ENCODE results near the gene SERPINA5. TPM values are rescaled to one million over a fixed set of nuclear protein-coding genes. Genes with fewer than 3 reads are reported as not detected.

Gene SERPINA5
- total and polyA plus RNA-seq, 7 donors = 2.6 to 107 (median 16.3) TPM

GRCh38 chr14:94617988-94618822, 37.0 kb downstream of the SERPINA5 start:
- peaks cover 0 to 2% (median 0%) of the 10 kb centered on the region in 3 donors for H3K27me3 ChIP-seq (ENCODE audit: insufficient read depth in 3 of 3, low read length in 2 of 3)
- intact Hi-C loops (cut with DNase I) = no loop called here
- no peak overlapping the region for H3K27ac ChIP-seq
- WGBS, 3 donors = 85 to 98% (median 96%) methylated on average over 3 of the region's 3 CpGs
- H3K9me3 ChIP-seq = peaks cover 13% of the 10 kb centered on the region
- no peak for DNase-seq
- TF ChIP-seq CTCF (IDR thresholded peaks at IDR 0.05) = no peak
- no peaks in the 10 kb centered on the region for H3K36me3 ChIP-seq (ENCODE audit: insufficient read depth in 1 of 2, low read depth in 1 of 2)
- H3K4me1 ChIP-seq = no peaks in the 10 kb centered on the region
- no peak overlapping the region for H3K4me3 ChIP-seq
- ATAC-seq = no peak

- Histone ChIP-seq H3K36me3 (ENCODE audit: insufficient read depth in 1 of 2, low read depth in 1 of 2) (no peaks in the 10 kb centered on the region), H3K9me3 (peaks cover 13% of the 10 kb centered on the region), H3K4me1 (no peaks in the 10 kb centered on the region), H3K4me3 (no peak overlapping the region), H3K27ac (no peak overlapping the region), H3K27me3 (ENCODE audit: insufficient read depth in 3 of 3, low read length in 2 of 3) (peaks cover 0 to 4% (median 2%) of the 10 kb centered on the region in 3 donors)
- no peak for TF ChIP-seq CTCF (IDR thresholded peaks at IDR 0.05)
- 81 to 87% (median 84%) methylated on average over 6 of the region's 6 CpGs for WGBS, 3 donors
- ATAC-seq (no peak), DNase-seq (no peak)
- intact Hi-C loops (cut with DNase I) = no loop called here
These were observed 38.1 kb downstream of the SERPINA5 start for GRCh38 chr14:94619297-94619696.

GRCh38 chr14:94620597-94620996, 39.4 kb downstream of the SERPINA5 start:
- no peak overlapping the region for H3K4me3 ChIP-seq
- H3K27me3 ChIP-seq (ENCODE audit: insufficient read depth in 3 of 3, low read length in 2 of 3) = peaks cover 0 to 4% (median 2%) of the 10 kb centered on the region in 3 donors
- H3K27ac ChIP-seq = no peak overlapping the region
- H3K9me3 ChIP-seq = peaks cover 13% of the 10 kb centered on the region
- no peaks in the 10 kb centered on the region for H3K4me1 ChIP-seq
- no peak for ATAC-seq
- DNase-seq = no peak
- intact Hi-C loops (cut with DNase I) = no loop called here
- WGBS, 3 donors = 79 to 84% (median 81%) methylated on average over 6 of the region's 6 CpGs
- no peak for TF ChIP-seq CTCF (IDR thresholded peaks at IDR 0.05)
- H3K36me3 ChIP-seq (ENCODE audit: insufficient read depth in 1 of 2, low read depth in 1 of 2) = no peaks in the 10 kb centered on the region

GRCh38 chr14:94621358-94622134, 40.3 kb downstream of the SERPINA5 start:
- H3K9me3 ChIP-seq = peaks cover 13% of the 10 kb centered on the region
- no peak for TF ChIP-seq CTCF (IDR thresholded peaks at IDR 0.05)
- 75 to 79% (median 76%) methylated on average over 5 of the region's 5 CpGs for WGBS, 3 donors
- DNase-seq = no peak
- H3K27me3 ChIP-seq (ENCODE audit: insufficient read depth in 3 of 3, low read length in 2 of 3) = peaks cover 0 to 4% (median 0%) of the 10 kb centered on the region in 3 donors
- no peaks in the 10 kb centered on the region for H3K36me3 ChIP-seq (ENCODE audit: insufficient read depth in 1 of 2, low read depth in 1 of 2)
- no peak overlapping the region for H3K27ac ChIP-seq
- no peak overlapping the region for H3K4me3 ChIP-seq
- intact Hi-C loops (cut with DNase I) = no loop called here
- ATAC-seq = no peak
- H3K4me1 ChIP-seq = no peaks in the 10 kb centered on the region

All from psoas muscle (tissue), 8 donors.